Measurements from ENCODE around the gene SYT2. TPM values are rescaled to one million over a fixed set of nuclear protein-coding genes. Genes with fewer than 3 reads are reported as not detected.
"Not testable (repeated sequence)": the region's sequence is repeated elsewhere in the genome, so short reads cannot be mapped to it uniquely, and the experiment has no call there.

The SYT2 gene
- total and polyA plus RNA-seq, 2 donors from 2014 or later: 0.15 to 0.19 TPM

DNA sequence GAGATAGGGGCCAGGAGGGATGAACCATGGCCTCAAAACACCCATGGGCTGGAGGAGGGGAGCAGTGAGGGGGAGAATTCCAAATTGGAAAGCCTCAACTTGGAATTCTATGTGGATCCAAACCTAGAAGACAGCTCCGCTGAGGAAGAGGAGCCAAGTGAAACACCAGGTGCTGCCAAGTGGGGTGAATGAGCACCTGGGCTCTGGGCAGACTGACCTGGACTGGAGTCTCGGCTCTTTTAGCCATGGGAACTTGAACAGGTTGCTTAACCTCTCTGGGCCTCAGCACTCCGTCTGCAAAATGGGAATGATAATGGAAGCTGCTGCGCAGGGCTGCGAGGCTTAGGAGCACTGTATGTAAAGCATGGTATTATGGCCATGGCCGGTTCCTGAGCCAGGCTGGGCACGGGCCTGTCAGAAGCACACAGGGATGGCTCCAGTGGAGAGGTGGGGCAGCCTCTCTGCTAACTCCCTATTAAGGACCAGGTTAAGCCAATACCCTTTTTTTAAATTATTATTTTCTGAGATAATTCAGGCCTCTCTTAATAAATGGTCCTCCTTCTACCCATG lies 81.5 kb downstream of the SYT2 start:
- intact Hi-C loops (cut with DNase I): no loop called here
- Histone ChIP-seq H3K9ac (ENCODE audit: low read length in 3 of 3) (no peak overlapping the region), H3K9me3 (ENCODE audit: control insufficient read depth in 2 of 3, insufficient read depth in 1 of 3, low read length in 3 of 3) (no peaks in the 10 kb centered on the region), H3K4me1 (ENCODE audit: control insufficient read depth in 2 of 3, insufficient read depth in 2 of 3, low read depth in 1 of 3, low read length in 3 of 3) (peaks cover 0 to 5% (median 0%) of the 10 kb centered on the region in 3 donors), H3K36me3 (ENCODE audit: control insufficient read depth in 2 of 3, insufficient read depth in 3 of 3, low read length in 3 of 3) (no peaks in the 10 kb centered on the region), H3K4me3 (ENCODE audit: low read length in 3 of 3) (no peak overlapping the region), H3K27ac (ENCODE audit: low read depth in 2 of 2, low read length in 2 of 2) (no peak overlapping the region), H3K27me3 (ENCODE audit: control insufficient read depth, insufficient read depth, low read length) (no peaks in the 10 kb centered on the region)
- peak in 1 of 5 donors; percentile 27 for DNase-seq
- TF ChIP-seq, protein P1, sequence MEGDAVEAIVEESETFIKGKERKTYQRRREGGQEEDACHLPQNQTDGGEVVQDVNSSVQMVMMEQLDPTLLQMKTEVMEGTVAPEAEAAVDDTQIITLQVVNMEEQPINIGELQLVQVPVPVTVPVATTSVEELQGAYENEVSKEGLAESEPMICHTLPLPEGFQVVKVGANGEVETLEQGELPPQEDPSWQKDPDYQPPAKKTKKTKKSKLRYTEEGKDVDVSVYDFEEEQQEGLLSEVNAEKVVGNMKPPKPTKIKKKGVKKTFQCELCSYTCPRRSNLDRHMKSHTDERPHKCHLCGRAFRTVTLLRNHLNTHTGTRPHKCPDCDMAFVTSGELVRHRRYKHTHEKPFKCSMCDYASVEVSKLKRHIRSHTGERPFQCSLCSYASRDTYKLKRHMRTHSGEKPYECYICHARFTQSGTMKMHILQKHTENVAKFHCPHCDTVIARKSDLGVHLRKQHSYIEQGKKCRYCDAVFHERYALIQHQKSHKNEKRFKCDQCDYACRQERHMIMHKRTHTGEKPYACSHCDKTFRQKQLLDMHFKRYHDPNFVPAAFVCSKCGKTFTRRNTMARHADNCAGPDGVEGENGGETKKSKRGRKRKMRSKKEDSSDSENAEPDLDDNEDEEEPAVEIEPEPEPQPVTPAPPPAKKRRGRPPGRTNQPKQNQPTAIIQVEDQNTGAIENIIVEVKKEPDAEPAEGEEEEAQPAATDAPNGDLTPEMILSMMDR (IDR thresholded peaks at IDR 0.05; ENCODE audit: borderline replicate concordance, extremely low read depth, insufficient read depth): no peak
- FAIRE-seq: no peak

DNA sequence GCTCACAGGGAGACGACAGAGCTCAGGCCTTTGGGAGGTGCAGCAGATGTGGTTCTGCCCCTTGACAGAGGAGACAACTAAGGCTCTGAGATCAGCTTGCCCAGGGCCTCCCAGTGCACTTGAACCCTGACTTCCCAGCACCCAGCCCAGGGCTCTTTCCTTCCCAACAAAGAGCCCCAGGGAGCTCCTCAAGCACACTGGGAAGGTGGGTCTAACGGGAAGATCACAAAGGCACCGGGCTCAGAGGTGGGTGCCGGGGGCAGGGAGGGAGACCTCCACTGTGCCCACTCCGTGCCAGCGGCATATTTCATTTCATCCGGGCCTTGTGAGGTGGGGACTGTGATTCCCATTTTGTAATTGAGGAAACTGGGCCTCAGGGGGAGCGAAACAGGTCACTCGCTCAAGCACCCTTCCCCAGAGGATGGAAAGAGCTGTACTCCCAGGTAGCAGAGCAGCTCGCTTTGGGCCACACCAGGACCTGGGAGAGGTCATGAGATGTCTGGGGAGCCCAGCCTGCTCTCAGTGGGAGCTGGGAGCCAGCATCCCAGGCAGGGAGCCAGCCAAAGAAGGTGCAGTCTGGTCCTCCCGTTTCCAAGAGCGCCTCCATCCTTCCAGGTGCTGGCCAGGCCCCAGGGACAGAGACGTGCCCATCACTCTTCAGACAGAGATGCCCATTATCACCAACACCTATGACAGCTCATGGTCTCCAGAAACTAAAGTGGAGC lies 82.3 kb downstream of the SYT2 start:
- TF ChIP-seq, protein P1 (IDR thresholded peaks at IDR 0.05; ENCODE audit: borderline replicate concordance, extremely low read depth, insufficient read depth): no peak
- no peaks in the 10 kb centered on the region for H3K36me3 ChIP-seq (ENCODE audit: control insufficient read depth in 2 of 3, insufficient read depth in 3 of 3, low read length in 3 of 3)
- DNase-seq: no peak
- no peaks in the 10 kb centered on the region for H3K9me3 ChIP-seq (ENCODE audit: control insufficient read depth in 2 of 3, insufficient read depth in 1 of 3, low read length in 3 of 3)
- intact Hi-C loops (cut with DNase I): no loop called here
- no peak overlapping the region for H3K27ac ChIP-seq (ENCODE audit: low read depth in 2 of 2, low read length in 2 of 2)
- no peaks in the 10 kb centered on the region for H3K27me3 ChIP-seq (ENCODE audit: control insufficient read depth, insufficient read depth, low read length)
- H3K9ac ChIP-seq (ENCODE audit: low read length in 3 of 3): no peak overlapping the region
- peaks cover 0 to 5% (median 0%) of the 10 kb centered on the region in 3 donors for H3K4me1 ChIP-seq (ENCODE audit: control insufficient read depth in 2 of 3, insufficient read depth in 2 of 3, low read depth in 1 of 3, low read length in 3 of 3)
- no peak overlapping the region for H3K4me3 ChIP-seq (ENCODE audit: low read length in 3 of 3)
- FAIRE-seq: no peak

DNA sequence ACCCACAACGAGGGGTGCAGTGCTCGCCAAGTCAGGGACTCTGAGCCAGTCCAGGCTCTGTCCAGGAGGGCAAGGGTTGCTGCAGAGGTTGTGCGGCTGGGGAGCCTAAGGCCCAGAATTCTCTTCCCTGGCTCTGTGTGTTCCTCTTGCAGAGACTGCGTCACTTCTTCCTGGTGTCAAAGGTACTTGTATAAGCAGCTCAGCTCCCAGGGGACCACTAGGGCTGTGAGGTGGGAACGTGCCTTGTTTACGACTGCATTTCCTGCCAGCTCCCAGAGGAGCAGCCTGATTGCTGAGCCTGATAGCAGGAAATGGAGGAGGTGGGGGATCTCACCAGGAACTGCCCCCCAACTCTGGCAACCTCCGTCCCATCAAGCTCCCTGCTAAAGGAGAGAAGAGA lies 83.2 kb downstream of the SYT2 start:
- H3K4me3 ChIP-seq (ENCODE audit: low read length in 3 of 3); H3K9me3 ChIP-seq (ENCODE audit: control insufficient read depth in 2 of 3, insufficient read depth in 1 of 3, low read length in 3 of 3); H3K9ac ChIP-seq (ENCODE audit: low read length in 3 of 3); H3K27ac ChIP-seq (ENCODE audit: low read depth in 2 of 2, low read length in 2 of 2); H3K27me3 ChIP-seq (ENCODE audit: control insufficient read depth, insufficient read depth, low read length); DNase-seq; H3K4me1 ChIP-seq (ENCODE audit: control insufficient read depth in 2 of 3, insufficient read depth in 2 of 3, low read depth in 1 of 3, low read length in 3 of 3); FAIRE-seq; H3K36me3 ChIP-seq (ENCODE audit: control insufficient read depth in 2 of 3, insufficient read depth in 3 of 3, low read length in 3 of 3); intact Hi-C loops (cut with DNase I): not testable (repeated sequence)
